Stimulated activated CD4-positive, alpha-beta T cell treated with anti-CD3 and anti-CD28 coated beads, TNF-alpha, amount 100 ng/mL, for 1 hour (primary cell): ENCODE data around the gene GRIFIN.
"Not testable (repeated sequence)": the region's sequence is repeated elsewhere in the genome, so short reads cannot be mapped to it uniquely, and the experiment has no call there.

ENCODE experiments used
- DNase-seq, 3 donors: peaks; one replicate each; pipeline ENCODE4 v3.0.0-alpha.2; 2020; ENCODE audit warnings: low read depth in 3 of 3, low spot score in 1 of 3

The GRIFIN gene

GRCh38 chr7:2478800-2479199 is 2.6 kb upstream of the GRIFIN start:
- DNase-seq: no peak

GRCh38 chr7:2478399-2478785 is 2.2 kb upstream of the GRIFIN start:
- DNase-seq: no peak

- peak; percentile 21 to 30 (median 30) for DNase-seq
Observed at GRCh38 chr7:2477447-2478398, 1.5 kb upstream of the GRIFIN start.

- DNase-seq: no peak
Observed at GRCh38 chr7:2476776-2477446, 713 bp upstream of the GRIFIN start.

- no peak for DNase-seq
Observed at GRCh38 chr7:2475678-2476015, 551 bp downstream of the GRIFIN start.

- no peak for DNase-seq
Observed at GRCh38 chr7:2474813-2475677, 1.2 kb downstream of the GRIFIN start.

GRCh38 chr7:2474224-2474623 is 2.0 kb downstream of the GRIFIN start:
- DNase-seq: no peak

- DNase-seq: no peak
Observed at GRCh38 chr7:2473496-2474180, 2.6 kb downstream of the GRIFIN start.

GRCh38 chr7:2472739-2473138 is 3.5 kb downstream of the GRIFIN start:
- no peak for DNase-seq

- no peak for DNase-seq
Observed at GRCh38 chr7:2471396-2471795, 4.8 kb downstream of the GRIFIN start.

GRCh38 chr7:2471022-2471329 is 5.2 kb downstream of the GRIFIN start:
- DNase-seq: no peak

- DNase-seq: no peak
Observed at GRCh38 chr7:2470204-2471021, 5.8 kb downstream of the GRIFIN start.

GRCh38 chr7:2469460-2470203 is 6.6 kb downstream of the GRIFIN start:
- DNase-seq: not testable (repeated sequence)

GRCh38 chr7:2468227-2468626 is 8.0 kb downstream of the GRIFIN start:
- no peak for DNase-seq

- DNase-seq: no peak
Observed at GRCh38 chr7:2466675-2467074, 9.5 kb downstream of the GRIFIN start.

GRCh38 chr7:2465928-2466327 is 10.3 kb downstream of the GRIFIN start:
- no peak for DNase-seq

GRCh38 chr7:2462731-2463130 is 13.5 kb downstream of the GRIFIN start:
- DNase-seq: no peak

GRCh38 chr7:2461268-2462026 is 14.8 kb downstream of the GRIFIN start:
- no peak for DNase-seq

GRCh38 chr7:2460641-2461040 is 15.6 kb downstream of the GRIFIN start:
- no peak for DNase-seq
